OCI-LY7 (cell line): ENCODE results near the gene SPOCK1. TPM values are rescaled to one million over a fixed set of nuclear protein-coding genes. Genes with fewer than 3 reads are reported as not detected.

ENCODE experiments used
- BruUV-seq: library from RNA; stranded (reverse); fragments of 400-500 nt; replicated peaks from 2 replicates; lab custom pipeline; 2021; lab: Mats Ljungman, UMichigan
- CTCF ChIA-PET: fragments of 300-600 bp; sonication (Branson Sonifier 250); formaldehyde crosslinking; loops from one replicate; lab custom pipeline; 2022; ENCODE audit warnings: antibody characterized with exemption; ENCODE audit not compliant: unreplicated experiment; lab: Charles Lee
- POLR2A ChIA-PET: fragments of 300-600 bp; sonication (Branson Sonifier 250); formaldehyde crosslinking; loops from one replicate; lab custom pipeline; 2022; ENCODE audit warnings: antibody characterized with exemption; lab: Charles Lee
- DNase-seq: peaks from one replicate; pipeline ENCODE4 v3.0.0-alpha.2; 2015; ENCODE audit warnings: low spot score
- H2AFZ ChIP-seq: fragments of 200-600 bp; sonication (generic), shearing (Covaris generic); 2 replicates; pipeline ENCODE4 v1.6.1; 2014; ENCODE audit warnings: mild to moderate bottlenecking, antibody characterized with exemption, low read length, moderate library complexity
- H3K27ac ChIP-seq: fragments of 200-600 bp; sonication (generic); 2 replicates; pipeline ENCODE4 v1.5.1; 2014; ENCODE audit warnings: mixed run types, low read depth, mild to moderate bottlenecking, moderate library complexity, low read length, inconsistent platforms; ENCODE audit not compliant: poor library complexity, severe bottlenecking
- H3K36me3 ChIP-seq: fragments of 200-600 bp; sonication (generic); 2 replicates; pipeline ENCODE4 v1.6.1; 2014; ENCODE audit warnings: mild to moderate bottlenecking, antibody characterized with exemption, low read length, moderate library complexity, mixed read lengths; ENCODE audit not compliant: insufficient read depth
- H3K4me1 ChIP-seq: fragments of 200-600 bp; sonication (generic); 2 replicates; pipeline ENCODE4 v1.5.1; 2014; ENCODE audit warnings: mild to moderate bottlenecking, low read length; ENCODE audit not compliant: insufficient read depth, poor library complexity, severe bottlenecking
- H3K4me2 ChIP-seq: fragments of 200-600 bp; sonication (generic); 2 replicates; pipeline ENCODE4 v1.6.1; 2014; ENCODE audit warnings: mild to moderate bottlenecking, low read length
- H3K4me3 ChIP-seq: fragments of 200-600 bp; sonication (generic); 2 replicates; pipeline ENCODE4 v1.5.1; 2014; ENCODE audit warnings: mild to moderate bottlenecking, low read depth, low read length; ENCODE audit not compliant: poor library complexity, severe bottlenecking
- H3K79me2 ChIP-seq: fragments of 200-600 bp; sonication (generic); 2 replicates; pipeline ENCODE4 v1.6.1; 2016; ENCODE audit warnings: low read depth, mild to moderate bottlenecking, low read length, moderate library complexity, mixed read lengths; ENCODE audit not compliant: insufficient read depth
- H3K9me2 ChIP-seq: fragments of 200-600 bp; sonication (generic); 2 replicates; pipeline ENCODE4 v1.6.1; 2016; ENCODE audit warnings: mild to moderate bottlenecking, low read length, mixed read lengths; ENCODE audit not compliant: insufficient read depth
- H3K9me3 ChIP-seq: fragments of 200-600 bp; sonication (generic); 2 replicates; pipeline ENCODE4 v1.6.1; 2014; ENCODE audit warnings: mild to moderate bottlenecking, mixed run types, low read length, mixed read lengths
- H4K20me1 ChIP-seq: fragments of 200-600 bp; sonication (generic); 2 replicates; pipeline ENCODE4 v1.6.1; 2014; ENCODE audit warnings: mild to moderate bottlenecking, antibody characterized with exemption, low read length, moderate library complexity, mixed read lengths; ENCODE audit not compliant: insufficient read depth
- CTCF ChIP-seq: fragments of 200-600 bp; sonication (generic); conservative IDR thresholded peaks from 2 replicates; pipeline ENCODE4 v1.5.1; 2014; ENCODE audit warnings: mild to moderate bottlenecking, antibody characterized with exemption, low read length, moderate library complexity, mixed read lengths
- EZH2phosphoT487 ChIP-seq: fragments of 200-600 bp; sonication (generic); IDR thresholded peaks from 2 replicates; pipeline ENCODE4 v1.6.1; 2018; ENCODE audit warnings: low read depth, borderline replicate concordance, mild to moderate bottlenecking, mixed run types, antibody characterized with exemption, low read length, moderate library complexity, mixed read lengths
- intact Hi-C: fragments of 100-400 bp; cut with micrococcal nuclease; formaldehyde crosslinking; loops from one replicate; pipeline ENCODE4 v1.10.0; 2022; ENCODE audit not compliant: unreplicated experiment
- total RNA-seq, 2 experiments: library from RNA; depleted of rRNA in 1 of 2; stranded (reverse); fragments of >200 nt in 1 of 2; shearing (Covaris generic) in 1 of 2; gene quantifications; 2 replicates each; pipeline ENCODE4 v1.2.3, GENCODE V29; 2014 to 2022

SPOCK1 gene
- total RNA-seq, 2 experiments from 2014 or later: 0.29 to 1.5 TPM

GRCh38 chr5:137470111-137470920, 28.8 kb downstream of the SPOCK1 start:
- Histone ChIP-seq H2AFZ (no peak overlapping the region), H3K27ac (no peak overlapping the region), H3K79me2 (no peaks in the 10 kb centered on the region), H3K4me2 (no peak overlapping the region), H3K9me3 (no peaks in the 10 kb centered on the region), H3K36me3 (no peaks in the 10 kb centered on the region), H3K9me2 (no peaks in the 10 kb centered on the region), H4K20me1 (no peaks in the 10 kb centered on the region), H3K4me1 (no peaks in the 10 kb centered on the region), H3K4me3 (no peak overlapping the region)
- CTCF ChIA-PET: no interaction called here
- no TSS peak for BruUV-seq
- intact Hi-C loops: no loop called here
- TF ChIP-seq CTCF: no peak
- no peak for TF ChIP-seq EZH2phosphoT487
- POLR2A ChIA-PET: no interaction called here
- DNase-seq: no peak

DNA sequence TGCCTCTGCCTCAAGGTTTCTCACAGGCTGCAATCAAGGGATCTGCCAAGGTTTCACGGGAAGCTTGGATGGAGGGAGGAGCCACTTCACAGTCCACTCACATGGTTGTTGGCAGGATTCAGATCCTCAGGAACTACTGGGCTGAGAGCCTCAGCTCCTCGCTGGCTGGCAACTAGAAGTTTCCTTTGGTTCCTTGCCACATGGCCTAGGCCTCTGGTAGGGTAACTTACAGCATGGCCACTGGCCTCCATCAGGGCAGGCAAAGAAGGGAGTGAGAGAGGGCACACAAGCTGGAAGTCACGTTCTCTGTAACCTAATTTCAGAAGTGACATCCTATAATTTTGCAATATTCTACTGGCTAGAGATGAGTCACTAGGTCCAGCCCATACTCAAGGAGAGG, 32.2 kb downstream of the SPOCK1 start:
- Histone ChIP-seq H3K36me3 (no peaks in the 10 kb centered on the region), H2AFZ (no peak overlapping the region), H3K9me2 (no peaks in the 10 kb centered on the region), H3K79me2 (no peaks in the 10 kb centered on the region), H3K9me3 (no peaks in the 10 kb centered on the region), H4K20me1 (no peaks in the 10 kb centered on the region), H3K27ac (no peak overlapping the region), H3K4me3 (no peak overlapping the region), H3K4me2 (no peak overlapping the region), H3K4me1 (no peaks in the 10 kb centered on the region)
- BruUV-seq: no TSS peak
- no peak for DNase-seq
- ChIA-PET POLR2A (interaction anchor here (0.7 to 1.0 kb wide), 2 partner anchors 10 to 28 kb away, joined by 3 to 4 read pairs; no protein-coding TSS in a partner anchor), CTCF (no interaction called here)
- intact Hi-C loops: no loop called here
- no peak for TF ChIP-seq EZH2phosphoT487
- TF ChIP-seq CTCF: no peak

- no peaks in the 10 kb centered on the region for H3K9me3 ChIP-seq
- no peaks in the 10 kb centered on the region for H4K20me1 ChIP-seq
- no peak for DNase-seq
- H3K36me3 ChIP-seq: no peaks in the 10 kb centered on the region
- POLR2A ChIA-PET: interaction anchor here (0.6 to 1.0 kb wide), 3 partner anchors 9 to 144 kb away, joined by 3 to 4 read pairs (median 3); no protein-coding TSS in a partner anchor
- no peak overlapping the region for H2AFZ ChIP-seq
- no peaks in the 10 kb centered on the region for H3K79me2 ChIP-seq
- intact Hi-C loops: no loop called here
- TF ChIP-seq EZH2phosphoT487 (no peak), CTCF (no peak)
- H3K4me1 ChIP-seq: no peaks in the 10 kb centered on the region
- H3K27ac ChIP-seq: no peak overlapping the region
- no peak overlapping the region for H3K4me3 ChIP-seq
- BruUV-seq: no TSS peak
- H3K4me2 ChIP-seq: no peak overlapping the region
- H3K9me2 ChIP-seq: no peaks in the 10 kb centered on the region
- CTCF ChIA-PET: no interaction called here
These were observed 33.2 kb downstream of the SPOCK1 start for GRCh38 chr5:137465930-137466329.
